OCI-LY7 (cell line): ENCODE data around the gene PHAF1. TPM values are rescaled to one million over a fixed set of nuclear protein-coding genes. Genes with fewer than 3 reads are reported as not detected.

ENCODE experiments used
- BruUV-seq: library from RNA; stranded (reverse); fragments of 400-500 nt; replicated peaks from 2 replicates; lab custom pipeline; 2021; lab: Mats Ljungman, UMichigan
- CTCF ChIA-PET: fragments of 300-600 bp; sonication (Branson Sonifier 250); formaldehyde crosslinking; loops from one replicate; lab custom pipeline; 2022; ENCODE audit warnings: antibody characterized with exemption; ENCODE audit not compliant: unreplicated experiment; lab: Charles Lee
- POLR2A ChIA-PET: fragments of 300-600 bp; sonication (Branson Sonifier 250); formaldehyde crosslinking; loops from one replicate; lab custom pipeline; 2022; ENCODE audit warnings: antibody characterized with exemption; lab: Charles Lee
- DNase-seq: peaks from one replicate; pipeline ENCODE4 v3.0.0-alpha.2; 2015; ENCODE audit warnings: low spot score
- H2AFZ ChIP-seq: fragments of 200-600 bp; sonication (generic), shearing (Covaris generic); 2 replicates; pipeline ENCODE4 v1.6.1; 2014; ENCODE audit warnings: mild to moderate bottlenecking, antibody characterized with exemption, low read length, moderate library complexity
- H3K27ac ChIP-seq: fragments of 200-600 bp; sonication (generic); 2 replicates; pipeline ENCODE4 v1.5.1; 2014; ENCODE audit warnings: mixed run types, low read depth, mild to moderate bottlenecking, moderate library complexity, low read length, inconsistent platforms; ENCODE audit not compliant: poor library complexity, severe bottlenecking
- H3K36me3 ChIP-seq: fragments of 200-600 bp; sonication (generic); 2 replicates; pipeline ENCODE4 v1.6.1; 2014; ENCODE audit warnings: mild to moderate bottlenecking, antibody characterized with exemption, low read length, moderate library complexity, mixed read lengths; ENCODE audit not compliant: insufficient read depth
- H3K4me1 ChIP-seq: fragments of 200-600 bp; sonication (generic); 2 replicates; pipeline ENCODE4 v1.5.1; 2014; ENCODE audit warnings: mild to moderate bottlenecking, low read length; ENCODE audit not compliant: insufficient read depth, poor library complexity, severe bottlenecking
- H3K4me2 ChIP-seq: fragments of 200-600 bp; sonication (generic); 2 replicates; pipeline ENCODE4 v1.6.1; 2014; ENCODE audit warnings: mild to moderate bottlenecking, low read length
- H3K4me3 ChIP-seq: fragments of 200-600 bp; sonication (generic); 2 replicates; pipeline ENCODE4 v1.5.1; 2014; ENCODE audit warnings: mild to moderate bottlenecking, low read depth, low read length; ENCODE audit not compliant: poor library complexity, severe bottlenecking
- H3K79me2 ChIP-seq: fragments of 200-600 bp; sonication (generic); 2 replicates; pipeline ENCODE4 v1.6.1; 2016; ENCODE audit warnings: low read depth, mild to moderate bottlenecking, low read length, moderate library complexity, mixed read lengths; ENCODE audit not compliant: insufficient read depth
- H3K9me2 ChIP-seq: fragments of 200-600 bp; sonication (generic); 2 replicates; pipeline ENCODE4 v1.6.1; 2016; ENCODE audit warnings: mild to moderate bottlenecking, low read length, mixed read lengths; ENCODE audit not compliant: insufficient read depth
- H3K9me3 ChIP-seq: fragments of 200-600 bp; sonication (generic); 2 replicates; pipeline ENCODE4 v1.6.1; 2014; ENCODE audit warnings: mild to moderate bottlenecking, mixed run types, low read length, mixed read lengths
- H4K20me1 ChIP-seq: fragments of 200-600 bp; sonication (generic); 2 replicates; pipeline ENCODE4 v1.6.1; 2014; ENCODE audit warnings: mild to moderate bottlenecking, antibody characterized with exemption, low read length, moderate library complexity, mixed read lengths; ENCODE audit not compliant: insufficient read depth
- EZH2phosphoT487 ChIP-seq: fragments of 200-600 bp; sonication (generic); IDR thresholded peaks from 2 replicates; pipeline ENCODE4 v1.6.1; 2018; ENCODE audit warnings: low read depth, borderline replicate concordance, mild to moderate bottlenecking, mixed run types, antibody characterized with exemption, low read length, moderate library complexity, mixed read lengths
- intact Hi-C: fragments of 100-400 bp; cut with micrococcal nuclease; formaldehyde crosslinking; loops from one replicate; pipeline ENCODE4 v1.10.0; 2022; ENCODE audit not compliant: unreplicated experiment
- total RNA-seq, 2 experiments: library from RNA; depleted of rRNA in 1 of 2; stranded (reverse); fragments of >200 nt in 1 of 2; shearing (Covaris generic) in 1 of 2; gene quantifications; 2 replicates each; pipeline ENCODE4 v1.2.3, GENCODE V29; 2014 to 2022
- TF ChIP-seq, protein P1 (sequence below): fragments of 200-600 bp; sonication (generic); conservative IDR thresholded peaks from 2 replicates; pipeline ENCODE4 v1.5.1; 2014; ENCODE audit warnings: mild to moderate bottlenecking, antibody characterized with exemption, low read length, moderate library complexity, mixed read lengths

PHAF1 gene
- total RNA-seq, 2 experiments from 2014 or later: 13.9 to 16.8 TPM

DNA sequence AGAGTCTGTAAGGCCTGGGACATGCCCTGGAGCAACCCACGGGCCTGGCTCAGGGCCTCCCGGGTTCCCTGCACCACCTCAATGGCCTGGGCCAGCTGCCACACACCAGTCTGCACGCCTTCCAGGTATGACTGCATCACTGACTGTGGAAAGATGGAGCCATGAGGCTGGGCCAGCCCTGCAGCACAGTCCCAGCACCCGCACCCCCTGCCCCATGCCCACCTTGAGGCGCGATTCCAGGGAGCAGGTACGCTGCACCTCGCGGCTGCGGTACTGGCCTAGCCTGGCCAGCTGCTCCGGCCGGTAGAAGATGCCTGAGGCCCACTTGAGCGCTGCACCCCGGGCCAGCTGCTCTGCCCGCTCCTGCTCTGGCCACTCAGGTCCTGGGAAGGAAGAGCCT, 79.1 kb downstream of the PHAF1 start:
- Histone ChIP-seq H3K9me3 (no peaks in the 10 kb centered on the region), H3K36me3 (peaks cover 16% of the 10 kb centered on the region; the same call in 1 of the 2 replicates), H3K9me2 (no peaks in the 10 kb centered on the region), H3K4me2 (no peak overlapping the region), H2AFZ (no peak overlapping the region), H3K4me1 (peaks cover 21% of the 10 kb centered on the region), H3K4me3 (no peak overlapping the region), H4K20me1 (peaks cover 8% of the 10 kb centered on the region; the same call in 1 of the 2 replicates), H3K27ac (no peak overlapping the region), H3K79me2 (peaks cover 18% of the 10 kb centered on the region)
- ChIA-PET POLR2A (interaction anchor here (1.6 kb wide), 1 partner anchor 14 kb away, joined by 3 read pairs; no protein-coding TSS in a partner anchor), CTCF (no interaction called here)
- intact Hi-C loops: loop anchor here (10.0 kb wide), 1 partner anchor 174 kb away; no protein-coding TSS in a partner anchor
- BruUV-seq: no TSS peak
- no peak for DNase-seq
- no peak for TF ChIP-seq EZH2phosphoT487
- TF ChIP-seq, protein P1, sequence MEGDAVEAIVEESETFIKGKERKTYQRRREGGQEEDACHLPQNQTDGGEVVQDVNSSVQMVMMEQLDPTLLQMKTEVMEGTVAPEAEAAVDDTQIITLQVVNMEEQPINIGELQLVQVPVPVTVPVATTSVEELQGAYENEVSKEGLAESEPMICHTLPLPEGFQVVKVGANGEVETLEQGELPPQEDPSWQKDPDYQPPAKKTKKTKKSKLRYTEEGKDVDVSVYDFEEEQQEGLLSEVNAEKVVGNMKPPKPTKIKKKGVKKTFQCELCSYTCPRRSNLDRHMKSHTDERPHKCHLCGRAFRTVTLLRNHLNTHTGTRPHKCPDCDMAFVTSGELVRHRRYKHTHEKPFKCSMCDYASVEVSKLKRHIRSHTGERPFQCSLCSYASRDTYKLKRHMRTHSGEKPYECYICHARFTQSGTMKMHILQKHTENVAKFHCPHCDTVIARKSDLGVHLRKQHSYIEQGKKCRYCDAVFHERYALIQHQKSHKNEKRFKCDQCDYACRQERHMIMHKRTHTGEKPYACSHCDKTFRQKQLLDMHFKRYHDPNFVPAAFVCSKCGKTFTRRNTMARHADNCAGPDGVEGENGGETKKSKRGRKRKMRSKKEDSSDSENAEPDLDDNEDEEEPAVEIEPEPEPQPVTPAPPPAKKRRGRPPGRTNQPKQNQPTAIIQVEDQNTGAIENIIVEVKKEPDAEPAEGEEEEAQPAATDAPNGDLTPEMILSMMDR: no peak

DNA sequence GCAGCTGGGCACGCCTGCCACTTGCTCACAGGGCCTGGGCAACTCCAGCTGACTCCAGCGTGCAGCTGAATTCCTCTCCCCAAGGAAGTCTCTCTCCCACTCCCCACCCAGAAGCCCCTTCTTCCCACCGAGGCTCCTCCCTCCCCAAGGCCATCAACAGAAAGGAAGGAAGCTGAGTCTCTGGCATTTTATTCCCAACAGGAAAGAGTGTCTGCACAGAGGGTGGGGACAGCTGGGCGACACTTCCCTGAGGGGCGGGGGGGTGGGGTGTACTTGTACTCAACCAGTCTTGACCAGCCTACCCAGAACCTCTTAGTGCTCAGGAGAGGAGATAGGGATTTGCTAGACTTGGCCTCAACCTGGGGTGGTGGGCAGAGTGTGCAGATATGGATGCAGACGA, 80.3 kb downstream of the PHAF1 start, which contains the start of gene EXOC3L1:
Gene EXOC3L1, minus strand, starts transcription at position 96 of the 400 bp plus-strand sequence. CDS start 460 bp downstream, outside the sequence.
- H3K9me3 ChIP-seq: no peaks in the 10 kb centered on the region
- DNase-seq: no peak
- H4K20me1 ChIP-seq: peaks cover 9% of the 10 kb centered on the region; the same call in 1 of the 2 replicates
- H3K79me2 ChIP-seq: peaks cover 22% of the 10 kb centered on the region
- no TSS peak for BruUV-seq
- ChIA-PET CTCF (no interaction called here), POLR2A (no interaction called here)
- no peak within 1 kb of the TSS for H3K27ac ChIP-seq
- H3K4me1 ChIP-seq: peaks cover 19% of the 10 kb centered on the region
- H3K36me3 ChIP-seq: peaks cover 29% of the 10 kb centered on the region
- H3K9me2 ChIP-seq: no peaks in the 10 kb centered on the region
- H3K4me2 ChIP-seq: no peak within 1 kb of the TSS
- TF ChIP-seq, protein P1: no peak
- no peak for TF ChIP-seq EZH2phosphoT487
- intact Hi-C loops: no loop called here
- H2AFZ ChIP-seq: no peak within 1 kb of the TSS
- H3K4me3 ChIP-seq: no peak within 1 kb of the TSS
